SK-N-DZ (cell line): Measurements from ENCODE around the gene CRYGB.
"Not testable (repeated sequence)": the region's sequence is repeated elsewhere in the genome, so short reads cannot be mapped to it uniquely, and the experiment has no call there.

ENCODE experiments used
- DNase-seq: peaks from one replicate; pipeline ENCODE4 v3.0.0-alpha.2; 2015; ENCODE audit warnings: low spot score

Gene CRYGB

DNA sequence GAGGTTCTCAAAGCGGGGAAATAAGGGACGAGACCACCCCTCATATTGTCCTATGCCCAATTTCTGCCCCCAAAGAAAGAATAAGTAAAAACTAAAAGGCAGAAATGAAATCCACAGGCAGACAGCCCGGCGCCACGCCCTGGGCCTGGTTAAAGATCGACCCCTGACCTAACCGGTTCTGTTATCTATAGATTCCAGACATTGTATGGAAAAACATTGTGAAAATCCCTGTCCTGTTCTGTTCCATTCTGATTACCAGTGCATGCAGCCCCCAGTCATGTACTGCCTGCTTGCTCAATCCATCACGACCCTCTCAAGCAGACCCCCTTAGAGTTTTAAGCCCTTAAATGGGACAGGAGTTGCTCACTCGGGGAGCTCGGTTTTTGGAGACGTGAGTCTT, 28.6 kb downstream of the CRYGB start:
- DNase-seq: not testable (repeated sequence)

DNA sequence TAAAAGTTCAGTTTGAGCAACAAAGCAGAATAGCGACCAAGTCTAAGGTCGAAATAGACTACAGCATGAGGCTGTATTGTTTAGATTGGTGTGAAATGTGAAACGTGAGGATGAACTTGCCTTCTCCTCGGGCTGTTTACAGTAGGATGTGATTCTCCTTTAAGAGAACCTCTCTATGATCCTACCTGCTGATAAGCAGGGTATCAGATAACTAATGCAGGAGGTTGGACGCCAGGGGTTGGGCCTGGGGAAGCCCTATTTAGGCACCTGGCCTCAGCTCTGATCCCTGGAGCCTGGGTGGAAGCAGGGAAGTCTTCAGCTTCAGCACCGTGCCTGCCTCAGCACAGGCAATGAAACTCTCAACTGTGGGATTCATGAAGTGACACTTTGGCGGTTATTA, 33.0 kb downstream of the CRYGB start:
- peak; percentile 74 for DNase-seq

DNA sequence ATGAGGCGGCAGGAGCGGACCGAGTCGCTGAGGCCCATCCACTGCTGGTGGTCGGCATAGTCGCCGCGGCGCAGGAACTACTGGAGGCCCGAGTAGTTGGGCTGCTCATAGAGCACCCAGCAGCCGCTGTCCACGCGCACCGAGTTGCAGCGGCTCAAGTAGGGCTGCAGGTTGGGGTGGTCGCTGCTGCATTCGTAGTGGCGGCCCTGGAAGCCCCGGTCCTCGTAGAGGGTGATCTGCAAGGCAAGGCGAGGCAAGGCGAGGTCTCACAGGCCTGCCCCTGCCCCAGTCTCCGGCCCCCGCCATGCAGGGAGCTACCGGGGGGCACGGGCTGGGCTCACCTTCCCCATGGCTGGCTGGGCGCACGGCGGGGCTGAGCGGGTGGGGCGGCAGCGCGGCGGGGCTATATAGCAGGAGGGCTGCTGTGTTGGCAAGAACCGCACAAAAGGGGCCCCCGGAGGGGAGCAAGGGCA, 33.6 kb downstream of the CRYGB start:
- not testable (repeated sequence) for DNase-seq

DNA sequence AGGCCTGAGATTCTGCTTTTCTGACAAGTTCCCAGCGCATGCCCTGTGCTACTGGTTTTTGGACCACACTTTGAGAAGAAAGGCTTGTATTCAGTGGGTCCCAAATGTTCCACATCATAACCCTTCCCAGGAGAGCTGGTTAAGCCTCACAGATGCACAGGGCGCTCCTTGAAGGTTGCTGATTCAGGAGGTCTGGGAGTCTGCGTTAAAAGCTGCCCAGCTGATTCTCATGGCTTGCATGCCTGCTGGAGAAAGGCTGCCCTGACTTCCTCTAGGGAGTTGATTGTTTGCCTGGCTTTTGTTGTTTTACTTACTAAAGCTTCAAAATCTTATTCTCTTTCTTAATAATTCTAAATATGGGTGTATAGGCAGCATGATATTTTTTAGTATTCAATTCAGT, 42.3 kb downstream of the CRYGB start:
- no peak for DNase-seq

DNA sequence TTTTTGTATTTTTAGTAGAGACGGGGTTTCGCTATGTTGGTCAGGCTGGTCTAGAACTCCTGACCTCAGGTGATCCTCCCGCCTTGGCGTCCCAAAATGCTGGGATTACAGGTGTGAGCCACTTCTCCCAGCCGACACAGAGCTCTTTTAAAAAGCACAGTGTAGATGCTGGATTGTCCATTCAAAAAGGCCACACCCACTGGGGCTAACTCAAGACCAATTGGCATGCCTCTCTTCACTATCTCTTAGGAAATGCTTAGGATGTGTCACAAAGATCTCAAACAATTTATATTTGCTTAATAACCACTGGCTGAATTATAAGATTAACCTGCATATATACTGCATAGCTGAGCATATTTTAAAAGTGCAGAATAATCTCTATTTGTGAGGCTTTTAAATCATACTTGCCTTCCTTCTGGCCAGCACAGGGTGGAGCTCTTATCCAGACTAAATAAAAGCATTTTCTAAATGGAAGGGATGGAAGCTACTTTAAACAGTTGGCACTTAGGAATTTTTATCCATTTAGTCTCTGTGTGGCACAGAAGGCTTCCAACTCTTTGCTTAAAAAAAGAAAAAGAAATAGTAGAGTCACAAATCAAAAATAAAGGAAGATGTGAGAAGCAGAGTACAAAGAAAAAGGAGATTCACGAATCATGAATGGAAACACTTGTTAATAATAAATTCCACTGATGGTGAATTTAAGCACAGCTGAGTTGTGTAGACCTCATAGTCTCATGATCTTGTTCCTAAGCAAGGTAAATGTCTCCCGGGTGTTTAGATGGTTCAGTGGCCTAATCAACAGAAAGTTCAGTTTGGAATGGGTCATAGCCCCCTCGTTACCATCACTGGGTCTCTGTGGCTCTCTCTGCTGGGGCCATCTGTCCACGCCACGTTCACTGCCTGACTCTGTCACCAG, 44.0 kb downstream of the CRYGB start:
- DNase-seq: peak; percentile 48

DNA sequence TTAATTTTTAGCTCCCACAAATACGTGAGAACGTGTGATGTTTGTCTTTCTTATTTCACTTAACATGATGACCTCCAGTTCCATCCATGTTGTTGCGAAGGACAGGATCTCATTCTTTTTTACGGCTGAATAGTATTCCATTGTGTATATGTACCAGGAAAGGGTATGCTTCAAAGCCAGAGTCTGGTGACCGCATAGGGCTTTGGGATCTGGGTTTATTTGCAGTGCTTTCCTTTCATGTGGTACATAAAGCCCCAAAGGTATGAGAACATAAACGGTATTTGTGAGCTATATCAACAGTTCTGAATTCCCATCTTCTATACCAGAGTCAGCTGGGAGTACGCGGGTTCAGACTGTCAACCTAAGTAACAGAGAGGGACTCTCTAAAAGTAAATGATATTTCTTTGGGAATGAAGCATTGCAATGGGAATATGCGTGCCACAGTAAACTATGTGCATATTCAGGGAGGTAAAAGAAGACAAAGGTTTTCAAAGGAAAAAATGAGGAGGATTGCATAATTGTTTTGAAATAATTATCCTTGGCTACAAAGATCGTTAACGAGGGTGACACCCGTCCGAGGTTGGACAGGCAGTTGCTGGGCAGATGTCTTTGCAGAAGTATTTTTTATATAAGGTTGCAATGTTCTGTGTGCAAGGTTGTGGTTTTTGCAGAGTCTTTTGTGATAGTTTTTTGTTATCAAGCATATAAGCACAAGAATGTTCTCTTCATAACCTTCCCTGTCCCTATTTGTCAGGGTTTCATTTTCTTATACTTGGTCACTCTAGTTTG, 46.1 kb downstream of the CRYGB start:
- DNase-seq: no peak

DNA sequence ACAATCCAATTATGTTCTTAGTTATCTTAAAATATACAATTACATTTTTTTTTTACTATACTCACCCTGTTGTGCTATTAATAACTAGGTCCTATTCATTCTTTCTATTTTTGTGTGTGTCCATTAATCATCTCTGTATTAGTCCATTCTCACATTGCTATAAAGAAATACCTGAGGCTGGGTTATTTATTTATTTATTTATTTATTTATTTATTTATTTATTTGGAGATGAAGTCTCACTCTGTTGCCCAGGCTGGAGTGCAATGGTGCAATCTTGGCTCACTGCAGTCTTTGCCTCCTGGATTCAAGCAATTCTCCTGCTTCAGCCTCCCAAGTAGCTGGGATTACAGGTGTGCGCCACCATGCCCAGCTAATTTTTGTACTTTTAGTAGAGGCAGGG, 47.3 kb downstream of the CRYGB start:
- not testable (repeated sequence) for DNase-seq

DNA sequence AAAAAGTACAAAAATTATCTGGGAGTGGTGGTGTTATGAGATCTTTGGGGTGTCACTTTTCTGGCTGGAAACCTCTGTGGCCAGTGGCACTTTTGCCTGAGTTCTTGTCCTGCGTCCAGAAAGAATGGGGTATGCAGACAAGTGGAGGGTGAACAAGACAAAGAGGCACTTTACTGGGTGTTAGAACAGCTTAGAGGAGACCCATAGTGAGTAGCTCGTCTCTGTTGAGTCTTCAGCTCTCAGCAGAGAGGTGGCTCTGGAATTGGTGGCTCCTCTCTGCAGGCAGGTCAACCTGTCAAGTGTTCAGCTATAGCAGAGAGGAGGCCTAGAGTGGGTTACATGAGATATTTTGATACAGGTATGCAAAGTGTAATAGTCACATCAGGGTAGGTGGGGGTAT, 47.7 kb downstream of the CRYGB start:
- no peak for DNase-seq

DNA sequence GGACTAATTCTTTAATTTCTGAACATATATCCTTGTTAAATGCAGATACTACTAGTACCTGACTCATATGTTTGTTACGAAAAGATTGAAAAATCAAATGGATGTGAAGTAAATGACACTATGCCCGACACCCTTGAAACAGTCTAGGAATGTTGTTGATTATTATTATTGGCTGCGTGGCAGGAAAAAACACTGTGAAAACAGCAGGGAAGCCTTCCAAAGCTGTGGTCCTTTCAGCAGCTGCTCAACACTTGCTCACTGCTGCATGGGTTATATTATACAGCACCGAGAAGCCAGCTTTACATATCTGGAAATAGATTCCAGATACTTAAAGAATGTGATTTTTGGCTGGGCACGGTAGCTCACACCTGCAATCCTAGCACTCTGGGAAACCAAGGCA, 48.2 kb downstream of the CRYGB start:
- no peak for DNase-seq

DNA sequence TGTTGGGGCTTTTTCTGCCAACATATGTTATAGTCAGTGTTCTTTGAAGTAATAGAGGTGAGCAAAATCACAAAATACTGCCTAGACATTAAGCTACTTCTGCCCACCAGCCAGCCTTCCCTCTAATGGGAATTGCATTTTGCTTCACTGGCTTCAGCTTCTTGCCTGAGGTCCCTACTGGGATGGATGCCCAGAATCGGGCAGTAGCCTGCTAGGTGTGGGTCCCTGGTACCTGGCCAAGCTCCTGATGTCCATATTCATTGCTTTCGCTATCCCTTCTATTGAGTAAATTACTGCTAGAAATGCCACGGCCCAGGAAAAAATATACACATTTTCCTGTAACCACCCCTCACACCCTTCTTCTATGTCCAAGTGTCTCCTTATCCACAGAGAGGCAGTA, 48.6 kb downstream of the CRYGB start:
- DNase-seq: no peak

DNA sequence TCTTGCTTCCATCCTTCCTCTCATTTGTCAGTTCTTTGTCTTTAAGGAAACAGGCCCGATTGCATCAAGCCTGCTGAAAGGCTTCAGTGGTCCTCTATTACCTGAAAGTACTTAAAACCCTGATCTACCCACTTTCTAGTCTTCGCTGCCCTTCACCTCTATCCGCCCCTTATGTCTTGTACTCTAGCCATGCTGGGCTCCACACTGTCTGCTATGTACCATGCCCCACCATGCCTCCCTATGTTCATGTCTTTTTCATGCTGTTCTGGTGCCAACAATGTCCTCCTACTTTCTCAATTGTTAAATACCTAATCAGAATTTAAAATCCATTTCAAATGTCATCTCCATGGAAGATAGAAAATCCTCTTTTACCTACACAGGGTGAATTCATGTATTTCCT, 49.9 kb downstream of the CRYGB start:
- DNase-seq: no peak

DNA sequence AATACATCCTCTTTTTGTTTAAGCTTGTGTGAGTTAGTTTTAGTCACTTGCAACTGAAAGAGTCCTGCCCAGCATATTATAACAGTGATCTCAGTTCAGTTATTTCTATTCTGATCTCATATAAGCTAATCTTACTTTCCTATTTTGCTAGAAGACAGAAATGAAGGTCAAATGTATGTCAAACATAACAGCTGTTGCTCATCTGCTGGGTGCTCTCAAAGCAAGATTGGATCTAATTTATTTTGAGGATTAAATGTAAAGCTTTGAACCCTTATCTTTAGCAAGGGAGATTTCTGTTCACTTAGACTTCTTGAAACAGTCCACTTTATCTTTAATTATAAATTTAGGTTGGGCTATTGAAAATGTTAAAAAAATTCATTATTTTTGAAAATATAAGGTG, 52.8 kb downstream of the CRYGB start:
- no peak for DNase-seq
